Stimulated activated CD4-positive, alpha-beta T cell treated with anti-CD3 and anti-CD28 coated beads, Interleukin-2, amount 100 ng/mL, for 4 hours (primary cell): ENCODE measurements around the gene CTSS.
"Not testable (repeated sequence)": the region's sequence is repeated elsewhere in the genome, so short reads cannot be mapped to it uniquely, and the experiment has no call there.

Experiments used
- DNase-seq: peaks from one replicate; pipeline ENCODE4 v3.0.0-alpha.2; 2020; ENCODE audit warnings: low read depth

The CTSS gene

DNA sequence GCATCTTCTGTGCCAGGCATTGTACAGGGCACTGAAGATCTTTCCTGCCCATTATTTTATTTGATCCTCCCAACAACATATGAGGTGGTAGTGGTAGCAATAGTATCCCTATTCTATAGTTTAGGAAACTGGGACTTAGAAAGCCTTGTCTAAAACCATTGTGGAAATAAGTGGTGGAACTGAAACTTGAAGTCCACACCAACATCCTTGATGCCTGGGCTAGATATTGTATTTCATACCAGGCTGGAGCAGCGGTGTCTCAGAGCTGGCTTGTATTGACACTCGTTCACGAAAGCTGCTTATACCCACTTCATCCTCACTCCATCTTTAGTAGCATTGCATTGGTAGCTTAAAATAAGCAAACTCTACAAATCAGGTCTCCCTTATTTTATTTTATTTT lies 9.7 kb upstream of the CTSS start:
- DNase-seq: no peak

DNA sequence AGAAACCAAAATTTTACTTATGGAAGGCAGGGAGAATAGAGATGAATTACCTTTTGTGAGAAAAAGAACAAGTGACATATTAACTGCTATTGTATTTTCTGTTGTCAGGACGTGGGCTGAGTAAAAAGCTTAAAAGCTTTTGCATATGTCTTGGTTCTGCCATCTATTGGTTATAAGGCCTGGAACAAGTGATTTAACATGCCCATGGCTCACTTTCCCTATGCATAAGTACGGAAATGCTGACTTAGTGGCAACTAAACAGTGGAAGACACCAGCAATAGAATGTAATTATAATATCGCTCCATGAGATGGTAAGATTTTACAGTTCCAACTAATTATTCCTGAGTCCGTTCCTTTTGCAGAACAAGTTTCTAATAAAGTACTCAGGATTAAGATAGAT lies 6.7 kb upstream of the CTSS start:
- DNase-seq: no peak

DNA sequence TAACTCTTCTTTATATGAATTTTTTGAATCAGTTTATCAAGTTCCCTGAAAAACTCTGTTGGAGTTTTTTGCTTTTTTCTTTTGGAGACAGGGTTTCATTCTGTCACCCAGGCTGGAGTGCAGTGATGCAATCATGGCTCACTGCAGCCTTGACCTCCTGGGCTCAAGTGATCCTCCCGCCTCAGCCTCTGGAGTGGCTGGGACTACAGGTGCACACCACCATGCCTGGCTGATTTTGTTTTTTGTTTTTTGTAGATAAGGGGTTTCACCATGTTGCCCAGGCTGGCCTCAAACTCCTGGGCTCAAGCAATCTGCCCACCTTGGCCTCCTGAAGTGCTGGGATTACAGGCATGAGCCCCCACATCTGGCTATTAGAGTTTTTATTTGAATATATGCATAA lies 2.1 kb upstream of the CTSS start:
- not testable (repeated sequence) for DNase-seq

DNA sequence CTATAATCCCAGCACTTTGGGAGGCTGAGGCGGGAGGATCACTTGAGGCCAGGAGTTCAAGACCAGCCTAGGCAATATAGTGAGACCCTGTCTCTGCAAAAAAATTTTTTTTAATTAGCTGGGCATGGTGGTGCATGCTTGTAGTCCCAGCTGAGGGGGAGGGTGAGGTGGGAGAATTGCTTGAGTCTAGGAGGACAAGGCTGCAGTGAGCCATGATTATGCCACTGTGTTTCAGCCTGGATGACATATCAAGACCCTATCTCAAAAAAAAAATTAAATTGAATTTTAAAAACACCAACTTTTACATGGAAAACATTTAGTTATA lies 361 bp upstream of the CTSS start:
- DNase-seq: peak; percentile 1

DNA sequence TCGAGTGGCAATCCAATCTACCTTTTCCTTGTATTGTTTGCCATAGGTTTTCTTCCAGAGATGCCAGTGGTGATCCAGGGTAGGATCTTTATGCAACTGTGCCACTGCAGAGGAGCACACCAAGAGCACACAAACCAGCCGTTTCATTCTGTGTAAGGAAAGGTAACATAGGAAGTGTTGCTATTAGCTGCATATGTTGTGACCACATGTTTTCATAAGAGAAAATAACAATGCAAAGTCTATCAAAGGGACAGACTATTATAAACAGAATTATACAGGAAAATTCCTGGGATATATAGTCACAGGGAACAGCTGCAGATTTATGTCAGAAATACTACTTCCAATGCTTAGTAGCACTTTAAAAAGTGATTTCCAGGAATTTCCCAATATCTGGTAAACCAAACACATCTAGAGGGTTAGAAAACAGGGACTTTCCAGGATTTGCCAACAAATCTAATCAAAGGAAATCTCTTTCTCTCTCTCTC lies 919 bp downstream of the CTSS start:
- DNase-seq: no peak

DNA sequence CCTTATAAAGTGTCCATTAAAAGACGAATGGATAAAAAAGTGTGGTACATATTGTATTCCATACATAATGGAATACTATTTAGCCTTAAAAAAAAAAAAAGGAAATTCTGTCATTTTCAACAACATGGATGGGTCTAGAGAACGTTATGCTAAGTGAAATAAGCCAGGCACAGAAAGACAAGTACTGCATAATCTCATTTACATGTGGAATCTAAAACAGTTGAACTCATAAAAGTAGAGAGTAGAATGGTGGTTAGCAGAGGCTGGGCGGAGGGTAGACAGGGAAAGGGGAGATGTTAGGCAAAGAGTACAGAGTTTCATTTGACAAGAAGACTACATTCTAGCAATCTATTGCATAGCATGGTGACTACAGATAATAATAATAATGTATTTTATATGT lies 2.6 kb downstream of the CTSS start:
- DNase-seq: no peak

DNA sequence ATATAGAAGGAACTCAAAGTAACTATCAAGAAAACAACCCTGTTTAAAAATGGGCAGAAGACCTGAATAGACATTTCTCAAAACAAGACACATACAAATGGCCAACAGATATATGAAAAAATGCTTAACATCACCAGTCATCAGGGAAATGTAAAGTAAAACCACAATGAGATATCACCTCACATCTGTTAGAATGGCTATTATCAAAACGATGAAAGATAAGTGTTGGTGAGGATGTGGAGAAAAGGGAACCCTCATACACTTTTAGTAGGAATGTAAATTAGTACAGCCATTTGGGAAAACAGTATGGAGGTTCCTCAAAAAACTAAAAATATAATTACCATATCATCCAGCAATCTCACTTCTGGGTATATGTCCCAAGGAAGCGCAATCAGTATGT lies 3.0 kb downstream of the CTSS start:
- DNase-seq: no peak

DNA sequence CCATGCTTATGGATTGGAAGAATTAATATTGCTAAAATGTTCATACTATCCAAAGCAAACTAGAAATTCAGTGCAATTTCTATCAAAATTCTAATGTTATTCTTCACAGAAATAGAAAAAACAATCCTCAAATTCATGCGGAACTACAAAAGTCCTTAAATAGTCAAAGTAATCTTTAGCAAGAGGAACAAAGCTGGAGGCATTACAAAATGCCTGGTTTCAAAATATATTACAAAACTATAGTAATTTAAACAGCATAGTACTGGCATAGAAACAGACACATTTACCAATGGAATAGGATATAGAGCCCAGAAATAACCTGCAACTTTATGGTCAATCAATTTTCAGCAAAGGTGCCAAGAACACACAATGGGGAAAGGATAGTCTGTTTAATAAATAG lies 3.8 kb downstream of the CTSS start:
- no peak for DNase-seq

DNA sequence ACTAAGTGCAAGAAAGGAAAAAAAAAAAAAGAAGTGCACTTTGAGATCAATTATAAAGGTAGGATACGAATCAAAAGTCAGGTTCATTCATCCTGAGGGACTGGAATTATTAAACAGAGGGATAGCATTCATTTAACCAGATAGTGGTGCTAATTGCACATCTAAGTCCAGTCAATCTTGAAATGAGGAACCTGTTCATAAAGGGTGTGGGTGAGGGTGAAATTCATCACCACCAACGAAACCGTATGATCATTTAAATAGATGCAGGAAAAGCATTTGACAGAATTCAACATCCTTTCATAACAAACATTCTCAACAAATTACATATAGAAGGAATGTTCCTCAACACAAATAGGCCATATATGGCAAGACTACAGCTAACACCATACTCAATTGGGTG lies 5.6 kb downstream of the CTSS start:
- no peak for DNase-seq

DNA sequence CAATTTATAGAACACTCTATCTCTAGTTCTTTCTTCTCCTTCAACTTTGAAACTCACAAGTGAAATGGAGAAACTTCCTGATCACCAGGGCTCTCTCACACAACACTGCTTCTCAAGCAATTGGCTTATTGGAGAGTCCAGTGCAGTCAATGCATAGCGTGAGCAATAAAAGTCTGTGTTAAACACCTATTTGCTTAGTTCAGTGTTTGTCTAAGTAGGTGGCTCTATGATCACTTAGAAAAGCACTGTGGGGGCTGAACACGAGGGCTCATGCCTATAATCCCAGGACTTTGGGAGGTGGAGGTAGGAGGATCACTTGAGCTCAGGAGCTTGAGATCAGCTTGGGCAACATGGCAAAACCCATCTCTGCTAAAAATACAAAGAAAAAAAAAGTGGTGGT lies 12.2 kb downstream of the CTSS start:
- DNase-seq: no peak

DNA sequence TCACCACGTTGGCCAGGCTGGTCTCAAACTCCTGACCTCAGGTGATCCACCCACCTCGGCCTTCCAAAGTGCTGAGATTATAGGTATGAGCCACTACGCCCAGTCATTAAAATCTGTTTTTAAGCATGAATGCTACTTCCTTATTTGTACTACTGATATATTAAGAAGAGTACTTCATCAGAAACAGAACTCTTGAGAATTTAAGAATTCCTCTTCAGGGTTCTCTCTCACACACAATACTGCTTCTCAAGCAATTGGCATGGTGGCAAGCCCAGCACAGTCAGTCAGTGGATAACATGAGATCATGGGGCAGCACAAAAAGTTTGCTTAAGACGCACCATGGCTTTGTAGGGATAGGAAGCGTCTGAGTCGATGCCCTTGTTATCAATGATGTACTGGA lies 14.1 kb downstream of the CTSS start:
- no peak for DNase-seq

DNA sequence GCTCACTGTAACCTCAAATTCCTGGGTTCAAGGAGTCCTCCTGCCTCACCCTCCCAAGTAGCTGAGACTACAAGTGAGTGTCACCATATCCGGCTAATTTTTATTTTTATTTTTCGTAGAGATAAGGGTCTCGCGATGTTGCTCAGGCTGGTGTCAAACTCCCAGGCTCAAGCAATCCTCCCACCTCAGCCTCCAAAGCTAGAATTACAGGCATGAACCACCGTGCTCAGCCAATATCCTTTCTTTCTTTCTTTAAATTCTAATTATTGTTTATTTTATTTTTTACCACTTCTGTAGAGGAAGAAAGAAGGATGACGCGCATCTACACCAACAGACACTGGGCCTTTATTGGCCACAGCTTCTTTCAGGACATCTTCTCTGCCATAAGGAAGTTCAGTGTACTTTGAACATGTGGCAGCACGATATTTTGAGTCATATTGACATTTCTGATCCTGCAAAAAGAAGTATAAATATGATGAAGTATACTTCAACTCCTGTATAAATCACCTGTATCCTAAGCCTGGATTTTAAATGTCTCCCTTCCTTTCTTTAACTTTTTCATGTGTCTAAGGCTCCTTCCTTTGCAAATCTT lies 15.8 kb downstream of the CTSS start:
- DNase-seq: no peak

DNA sequence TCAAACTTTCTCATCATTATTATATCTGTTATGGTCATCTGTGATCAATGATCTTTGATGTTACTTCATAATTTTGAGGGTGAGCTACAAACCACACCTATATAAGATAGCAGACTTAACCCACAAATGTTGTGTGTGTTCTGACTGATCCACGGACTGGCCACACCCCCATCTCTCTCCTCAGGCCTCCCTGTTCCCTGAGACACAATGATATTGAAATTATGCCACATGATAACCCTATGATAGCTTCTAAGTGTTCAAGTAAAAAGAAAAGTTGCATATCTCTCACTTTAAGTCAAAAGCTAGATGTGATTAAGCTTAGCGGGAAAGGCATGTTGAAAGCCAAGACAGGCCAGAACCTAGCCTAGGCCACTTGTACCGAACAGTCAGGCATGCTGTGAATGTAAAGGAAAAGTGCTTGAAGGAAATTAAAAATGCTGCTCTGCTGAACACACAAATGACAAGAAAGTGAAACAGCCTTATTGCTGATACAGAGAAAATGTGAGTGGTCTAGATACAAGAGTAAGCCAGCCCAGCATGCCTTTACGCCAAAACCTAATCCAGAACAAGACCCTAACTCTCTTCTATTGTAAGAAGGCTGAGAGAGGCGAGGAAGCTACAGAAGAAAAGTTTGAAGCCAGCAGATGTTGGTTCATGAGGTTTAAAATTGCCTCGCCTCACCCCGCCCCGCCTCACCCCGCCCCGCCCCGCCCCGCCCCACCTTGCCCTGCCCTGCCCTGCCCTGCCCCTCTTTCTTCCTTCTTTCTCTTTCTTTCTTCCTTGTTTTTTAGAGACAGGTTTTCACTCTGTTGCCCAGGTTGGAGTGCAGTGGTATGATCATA lies 16.5 kb downstream of the CTSS start:
- no peak for DNase-seq

DNA sequence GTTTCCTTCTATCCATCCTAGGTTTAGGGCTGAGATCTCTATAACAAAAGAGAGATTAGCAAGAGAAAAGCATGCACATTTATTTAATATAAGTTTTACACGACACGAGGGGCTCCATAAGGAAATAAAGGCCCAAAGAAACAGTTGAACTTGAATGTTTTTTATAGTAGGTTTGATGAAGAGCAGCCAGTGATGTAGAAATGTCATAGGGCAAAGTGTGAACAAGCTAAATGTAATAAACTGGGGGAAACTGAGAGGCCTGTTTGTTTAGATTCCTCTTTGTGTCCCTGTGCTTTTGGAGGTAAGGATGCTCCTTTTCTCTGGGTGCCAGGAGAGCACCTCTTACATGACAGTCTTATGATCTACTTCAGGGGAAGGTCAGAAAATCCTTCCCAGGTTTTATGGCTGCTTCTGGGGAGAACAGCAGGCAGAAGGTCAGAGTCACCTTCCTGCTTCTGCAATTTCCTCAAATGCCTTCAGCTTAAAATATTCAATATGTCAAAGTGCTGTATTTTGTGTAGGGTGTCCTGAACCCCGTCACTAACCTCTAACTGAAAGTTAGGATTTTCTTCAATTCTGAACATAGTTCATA lies 35.4 kb downstream of the CTSS start:
- DNase-seq: no peak

DNA sequence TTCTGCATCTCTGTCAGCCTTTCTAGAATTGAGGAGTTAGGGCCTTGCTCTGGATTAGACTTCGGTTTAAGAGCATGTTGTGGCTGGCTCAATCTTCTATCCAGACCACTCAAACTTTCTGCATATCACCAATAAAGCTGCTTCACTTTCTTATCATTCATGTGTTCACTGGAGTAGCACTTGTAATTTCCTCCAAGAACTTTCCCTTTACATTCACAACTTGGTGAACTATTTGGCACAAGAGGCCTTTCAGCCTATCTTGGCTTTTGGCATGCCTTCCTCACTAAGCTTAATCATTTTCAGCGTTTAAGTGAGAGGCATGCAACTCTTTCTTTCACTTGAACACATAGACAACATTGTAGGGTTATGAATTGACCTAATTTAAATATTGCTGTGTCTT lies 41.2 kb downstream of the CTSS start:
- no peak for DNase-seq

DNA sequence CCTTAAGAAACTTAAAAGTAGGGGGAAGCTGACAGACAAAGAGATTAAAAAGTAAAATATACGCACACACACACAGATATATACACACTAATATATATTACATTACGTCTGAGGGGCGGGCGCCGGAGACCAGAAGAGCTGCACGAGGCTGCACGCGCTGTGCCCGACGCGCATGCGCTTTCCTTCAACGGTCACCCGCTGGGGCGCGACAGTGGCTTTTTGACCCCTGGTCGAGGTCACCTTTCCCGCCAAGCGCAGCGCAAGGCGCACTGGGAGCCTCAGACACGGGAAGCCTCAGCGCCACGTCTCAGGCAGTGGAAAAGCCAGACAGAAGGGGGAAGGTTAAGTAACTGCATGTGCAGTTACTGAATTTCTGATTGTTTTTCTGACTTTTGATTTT lies 44.9 kb downstream of the CTSS start, which contains the start of gene HORMAD1:
HORMAD1 (minus strand) TSS at position 193 of the 400 bp plus-strand sequence. CDS start 1,390 bp downstream, outside the sequence.
- DNase-seq: no peak

DNA sequence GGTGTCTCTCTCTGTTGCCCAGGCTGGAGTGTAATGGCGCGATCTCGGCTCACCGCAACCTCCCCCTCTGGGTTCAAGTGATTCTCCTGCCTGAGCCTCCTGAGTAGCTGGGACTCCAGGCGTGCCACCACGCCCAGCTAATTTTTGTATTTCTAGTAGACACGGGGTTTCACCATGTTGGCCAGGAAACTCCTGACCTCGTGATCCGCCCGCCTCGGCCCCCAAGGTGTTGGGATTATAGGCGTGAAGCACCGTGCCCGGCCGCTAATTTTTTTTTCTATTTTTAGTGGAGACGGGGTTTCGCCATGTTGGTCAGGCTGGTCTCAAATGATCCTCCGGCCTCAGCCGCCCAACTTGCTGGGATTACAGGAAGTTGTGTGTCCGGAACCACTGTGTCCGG lies 45.5 kb downstream of the CTSS start:
- DNase-seq: no peak

DNA sequence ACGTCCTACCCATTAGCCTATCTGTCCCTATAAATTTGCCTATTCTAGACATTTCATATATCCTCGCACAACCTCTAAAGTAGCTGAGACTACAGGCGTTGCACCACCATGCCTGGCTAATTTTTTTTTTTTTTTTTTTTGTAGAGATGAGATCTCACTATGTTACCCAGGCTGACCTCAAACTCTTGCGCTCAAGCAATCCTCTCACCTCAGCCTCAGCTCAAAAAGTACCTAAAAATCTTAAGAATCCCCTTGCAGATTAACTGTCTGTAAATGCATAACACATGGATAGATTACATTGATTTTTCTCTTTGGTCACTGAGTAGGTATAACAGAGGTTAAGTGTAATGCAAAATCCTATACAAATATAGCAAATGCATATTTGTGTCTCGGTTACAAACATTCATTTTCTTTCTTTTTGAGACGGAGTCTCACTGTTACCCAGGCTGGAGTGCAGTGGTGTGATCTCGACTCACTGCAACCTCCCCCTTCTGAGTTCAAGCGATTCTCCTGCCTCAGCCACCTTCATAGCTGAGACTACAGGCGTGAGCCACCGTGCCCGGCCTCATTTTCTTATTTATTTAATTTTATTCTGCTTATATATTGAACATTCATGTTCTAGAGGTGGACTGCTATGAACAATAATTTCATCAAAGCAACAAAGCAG lies 47.2 kb downstream of the CTSS start:
- DNase-seq: no peak

DNA sequence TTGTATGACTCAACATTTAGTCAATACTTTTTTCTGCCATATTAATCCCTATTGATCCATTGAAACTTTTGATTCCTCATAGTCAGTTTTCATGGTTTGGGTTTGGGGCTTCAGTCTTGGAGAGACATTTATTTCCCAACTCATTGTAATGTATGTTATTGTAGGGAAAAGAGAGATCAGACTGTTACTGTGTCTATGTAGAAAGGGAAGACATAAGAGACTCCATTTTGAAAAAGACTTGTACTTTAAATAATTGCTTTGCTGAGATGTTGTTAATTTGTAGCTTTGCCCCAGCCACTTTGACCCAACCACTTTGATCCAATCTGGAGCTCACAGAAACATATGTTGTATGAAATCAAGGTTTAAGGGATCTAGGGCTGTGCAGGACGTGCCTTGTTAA lies 56.5 kb downstream of the CTSS start:
- not testable (repeated sequence) for DNase-seq

DNA sequence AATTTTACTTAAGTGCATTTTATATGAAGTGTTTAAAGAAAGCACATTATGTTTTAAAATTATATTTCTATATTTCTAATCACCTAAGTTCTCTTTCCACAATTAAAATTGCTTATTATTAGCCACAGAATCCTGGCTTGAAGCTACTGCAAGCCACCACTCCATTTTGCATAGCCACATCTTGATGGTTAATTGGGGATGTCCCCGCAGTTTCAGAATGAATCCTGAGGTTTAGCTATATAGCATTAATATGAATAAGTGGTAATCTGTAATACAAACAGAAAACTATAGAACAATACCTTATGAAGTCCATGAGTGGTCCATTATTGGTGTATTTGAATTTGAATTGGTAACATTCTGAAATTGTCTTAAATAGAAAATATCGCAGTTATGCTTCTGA lies 57.0 kb downstream of the CTSS start:
- DNase-seq: no peak

DNA sequence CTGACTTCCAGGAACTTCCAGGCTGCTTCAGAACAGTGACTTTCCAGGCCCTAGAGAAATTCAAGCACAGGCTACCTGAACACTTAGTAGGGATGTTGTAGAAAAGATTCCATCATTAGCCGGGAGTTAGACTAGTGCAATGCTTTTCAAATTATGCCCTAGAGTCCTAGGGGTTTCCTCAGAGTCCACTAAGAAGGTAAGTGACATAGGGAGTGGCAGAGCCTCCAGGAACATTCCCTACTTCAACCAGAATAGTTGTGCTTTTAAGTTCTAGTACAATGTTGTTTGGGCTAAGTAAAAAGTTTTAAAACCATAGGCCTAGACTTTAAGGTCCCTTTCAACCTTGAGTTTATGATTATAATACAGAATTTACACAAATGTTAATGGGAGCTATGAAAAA lies 59.5 kb downstream of the CTSS start:
- no peak for DNase-seq

DNA sequence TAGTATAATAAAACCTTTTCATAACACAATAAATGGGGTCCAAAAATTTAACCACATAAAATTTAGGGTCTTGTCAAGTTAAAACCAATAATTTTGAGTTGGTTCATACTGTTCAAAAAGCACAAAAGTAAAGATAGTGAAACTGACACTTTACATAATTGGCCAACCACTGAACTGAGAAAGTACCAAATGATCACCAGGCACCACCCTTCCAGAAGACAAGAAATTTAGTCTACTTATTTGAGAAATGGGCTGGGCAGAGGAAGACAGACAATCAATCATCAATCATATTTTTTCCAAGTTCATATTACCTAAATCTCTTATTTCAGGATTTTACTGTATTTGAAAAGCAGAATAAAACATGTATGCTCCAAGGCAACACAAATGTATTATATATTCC lies 62.2 kb downstream of the CTSS start:
- DNase-seq: no peak
